ENCODE results near the gene FBXL7.

The FBXL7 gene

DNA sequence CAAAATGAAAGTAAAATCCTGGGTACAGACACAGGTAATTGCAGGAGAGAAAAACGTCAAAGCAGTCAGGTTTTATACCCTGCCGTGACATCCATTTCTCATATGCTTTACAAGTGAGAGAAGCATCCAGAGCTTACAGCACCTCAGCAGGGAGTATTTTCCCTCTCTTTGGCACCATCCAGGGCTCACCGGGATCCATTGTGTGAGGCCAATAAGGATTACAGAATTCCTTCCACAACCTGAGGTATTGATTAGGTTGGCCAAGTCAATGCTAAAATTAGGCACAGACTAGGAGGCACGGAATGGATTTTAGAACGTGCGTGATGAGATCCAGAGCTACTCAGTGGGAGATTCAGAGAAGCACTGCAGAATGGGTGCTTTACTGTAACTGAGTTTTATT, 296.6 kb downstream of the FBXL7 start:
- no peak for DNase-seq (ENCODE audit: low read depth in 1 of 2, low spot score in 1 of 2)

DNA sequence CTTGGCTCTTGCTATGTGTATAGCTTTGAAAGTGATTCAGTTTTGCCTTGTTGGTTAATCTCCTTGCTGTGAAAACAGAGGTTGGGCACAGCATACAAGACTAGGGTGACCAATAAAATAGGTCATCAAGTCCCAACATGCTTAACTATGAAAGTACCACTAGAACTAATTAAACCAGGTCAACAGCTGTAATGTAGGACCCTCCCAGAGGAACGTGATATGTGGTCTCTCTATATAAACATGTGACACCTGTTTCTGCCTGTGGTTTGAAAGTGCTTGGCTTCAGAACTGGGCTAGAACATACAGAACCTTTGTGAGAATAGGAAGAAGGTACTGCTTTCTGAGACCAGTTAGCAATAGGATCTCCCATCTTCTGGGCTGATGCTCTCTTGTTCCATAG, 297.1 kb downstream of the FBXL7 start:
- no peak for DNase-seq (ENCODE audit: low read depth in 1 of 2, low spot score in 1 of 2)

DNA sequence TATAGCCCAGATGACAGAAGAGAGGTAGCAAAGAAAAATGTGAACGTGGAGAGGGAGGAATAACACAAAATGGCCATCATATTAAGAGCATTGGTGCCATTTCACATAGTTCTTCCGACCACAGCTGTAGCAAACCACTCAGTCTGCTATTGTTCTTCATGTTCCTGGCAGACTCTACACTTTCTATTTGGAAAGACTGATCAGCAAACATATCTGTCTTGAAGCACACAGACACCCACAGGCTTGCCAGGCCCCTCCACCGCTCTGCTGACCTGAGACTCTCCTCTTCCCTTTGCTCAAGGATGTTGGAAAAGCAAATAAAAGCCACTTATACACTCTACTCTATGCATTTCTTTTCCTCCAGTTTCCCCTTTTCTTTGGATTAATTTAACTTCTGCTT, 298.0 kb downstream of the FBXL7 start:
- DNase-seq (ENCODE audit: low read depth in 1 of 2, low spot score in 1 of 2), result no peak

DNA sequence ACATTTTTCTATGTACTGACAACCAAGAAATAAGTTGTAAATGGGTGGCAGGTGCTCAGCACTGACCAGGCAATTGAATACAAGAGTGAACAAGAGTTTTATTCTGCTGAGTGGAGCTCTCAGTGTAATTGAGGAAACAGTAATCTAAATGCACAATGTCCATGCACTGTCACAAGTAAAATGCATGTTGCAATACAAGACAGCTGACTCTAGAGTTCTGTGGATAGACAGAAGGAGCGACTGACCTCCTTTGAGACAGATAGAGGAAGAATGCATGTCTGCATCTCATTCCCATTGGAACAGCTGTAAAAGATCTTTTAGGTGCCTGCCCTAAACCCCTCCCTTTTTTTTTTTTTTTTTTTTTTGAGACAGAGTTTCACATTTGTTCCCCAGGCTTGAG, 299.0 kb downstream of the FBXL7 start:
- no peak for DNase-seq (ENCODE audit: low read depth in 1 of 2, low spot score in 1 of 2)

DNA sequence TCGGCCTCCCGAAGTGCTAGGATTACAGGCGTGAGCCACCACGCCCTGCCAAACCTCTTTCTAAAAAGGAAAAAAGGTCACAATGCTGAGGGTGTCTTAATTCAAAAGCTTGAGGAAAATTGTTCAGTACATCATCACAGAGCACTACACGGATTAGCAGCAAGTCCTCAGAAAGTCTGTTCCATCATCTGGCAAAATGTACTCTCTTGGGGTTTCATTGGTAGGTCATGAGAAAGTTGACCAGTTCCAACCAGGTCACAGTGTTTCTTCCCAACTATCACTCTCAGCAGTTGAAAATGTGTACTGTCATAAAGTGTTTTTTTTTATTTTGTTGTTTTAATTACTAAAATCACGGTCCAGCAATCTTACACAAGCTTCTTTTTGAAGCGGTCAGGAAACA, 299.6 kb downstream of the FBXL7 start:
- no peak for DNase-seq (ENCODE audit: low read depth in 1 of 2, low spot score in 1 of 2)

DNA sequence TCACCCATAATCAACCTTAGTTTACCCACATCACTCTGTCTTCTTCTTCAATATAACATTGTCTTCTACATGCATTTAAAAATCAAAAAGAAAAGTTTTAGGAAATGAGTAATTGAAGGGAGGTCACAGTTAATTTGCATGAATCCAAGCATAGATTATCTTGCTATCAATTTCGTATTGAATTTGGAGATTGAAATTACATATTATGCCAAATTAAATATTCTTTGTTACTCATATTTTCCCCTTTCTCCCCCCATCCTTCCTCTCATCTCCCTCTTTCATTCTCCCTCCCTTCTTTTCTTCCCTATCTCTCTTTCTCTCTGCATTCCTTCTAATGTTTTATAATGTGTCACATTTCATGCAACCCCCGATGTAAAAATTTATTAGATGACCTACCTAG, 303.3 kb downstream of the FBXL7 start:
- no peak for DNase-seq (ENCODE audit: low read depth in 1 of 2, low spot score in 1 of 2)

DNA sequence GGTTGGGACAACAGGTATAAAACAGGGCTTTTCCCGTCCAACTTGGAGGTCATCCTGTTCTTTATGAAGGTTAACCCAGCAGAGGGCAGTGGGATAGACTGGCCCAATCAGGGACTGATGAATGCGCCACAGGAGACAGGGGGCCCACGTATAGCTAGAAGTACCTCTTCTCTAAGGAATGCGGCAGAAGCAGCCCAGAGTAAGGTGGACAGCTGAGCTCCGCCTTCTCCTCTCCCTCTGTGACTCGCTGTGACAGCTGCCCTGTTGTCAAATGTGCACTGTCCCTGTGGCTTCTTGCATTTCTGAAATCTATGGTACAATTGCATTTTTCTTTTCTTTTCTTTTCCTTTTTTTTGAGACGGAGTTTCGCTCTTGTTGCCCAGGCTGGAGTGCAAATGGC, 306.6 kb downstream of the FBXL7 start:
- no peak for DNase-seq (ENCODE audit: low read depth in 1 of 2, low spot score in 1 of 2)

DNA sequence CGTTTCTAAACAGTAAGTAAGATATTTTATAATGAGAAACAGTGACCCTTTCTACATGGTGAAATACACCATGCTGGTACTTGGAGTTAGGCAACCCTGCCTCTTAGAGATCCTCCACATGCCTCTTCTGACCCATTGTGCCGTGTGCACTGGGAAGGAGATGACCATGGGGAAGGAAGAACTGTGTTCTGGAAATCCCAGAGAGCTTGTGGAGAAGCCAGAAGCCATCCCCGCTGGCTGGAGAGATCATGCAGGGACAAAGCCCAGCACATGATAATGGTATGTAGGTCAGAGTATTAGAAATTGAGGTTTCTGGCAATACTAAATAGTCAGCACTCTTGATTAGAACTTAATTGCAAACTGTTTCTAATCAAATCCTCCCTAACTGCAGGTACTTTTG, 307.3 kb downstream of the FBXL7 start:
- DNase-seq (ENCODE audit: low read depth in 1 of 2, low spot score in 1 of 2), result no peak

DNA sequence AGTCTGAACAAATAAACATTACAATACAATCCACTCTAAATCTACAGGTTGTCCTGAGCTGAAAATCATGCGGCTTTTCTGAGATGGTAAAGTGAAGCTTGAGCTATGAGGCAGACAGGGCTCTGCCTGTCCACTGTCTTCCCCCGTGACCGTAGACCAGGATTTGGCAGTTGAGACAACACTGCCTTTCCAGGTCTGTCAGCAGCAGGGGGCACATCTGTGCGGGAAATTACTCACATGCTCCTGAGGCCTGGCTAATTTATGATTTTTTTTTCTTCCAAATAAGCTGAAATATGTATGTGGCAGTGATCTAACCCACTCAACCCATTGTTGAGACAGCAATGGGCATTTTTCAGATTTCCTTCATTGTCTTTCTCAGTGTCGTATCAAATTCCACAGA, 307.9 kb downstream of the FBXL7 start:
- DNase-seq (ENCODE audit: low read depth in 1 of 2, low spot score in 1 of 2), result no peak

DNA sequence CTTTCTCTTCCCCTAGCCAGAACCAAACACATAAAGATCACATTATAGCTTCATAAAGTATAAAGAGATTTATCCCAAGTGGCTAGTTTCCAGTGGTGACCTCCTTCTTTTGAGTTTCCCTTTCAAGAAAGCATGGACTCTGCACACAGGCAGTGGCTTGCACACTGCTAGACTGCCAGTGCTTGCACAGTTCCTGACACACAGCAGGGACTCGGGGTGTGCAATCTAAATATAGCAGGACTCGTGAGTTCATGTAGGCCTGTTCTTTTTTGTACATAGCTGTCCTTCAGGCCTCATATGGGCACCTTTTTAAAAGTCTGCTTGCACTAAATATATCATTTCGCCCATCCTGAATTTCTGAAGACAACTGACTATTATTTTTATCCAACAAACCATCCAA, 308.6 kb downstream of the FBXL7 start:
- DNase-seq (ENCODE audit: low read depth in 1 of 2, low spot score in 1 of 2), result no peak

DNA sequence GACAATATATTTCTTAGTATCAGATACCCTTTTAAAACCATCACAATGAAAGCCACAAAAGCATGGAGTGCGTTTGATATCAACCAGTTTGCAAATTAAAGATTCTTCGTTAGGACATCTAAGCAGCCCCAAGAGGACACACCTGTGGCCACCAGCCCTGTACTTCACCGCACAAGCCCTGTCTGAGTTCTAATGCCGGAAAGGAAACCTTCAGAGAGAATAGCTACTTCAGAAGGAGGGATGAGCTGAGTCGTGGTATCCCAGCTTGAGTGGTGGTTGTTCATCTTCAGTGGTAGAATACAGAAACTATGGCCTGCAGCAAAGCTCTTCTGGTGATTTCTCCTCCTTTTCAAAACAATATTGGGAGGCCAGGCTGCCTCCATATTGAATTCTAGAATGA, 319.6 kb downstream of the FBXL7 start:
- DNase-seq (ENCODE audit: low read depth in 1 of 2, low spot score in 1 of 2), result no peak

DNA sequence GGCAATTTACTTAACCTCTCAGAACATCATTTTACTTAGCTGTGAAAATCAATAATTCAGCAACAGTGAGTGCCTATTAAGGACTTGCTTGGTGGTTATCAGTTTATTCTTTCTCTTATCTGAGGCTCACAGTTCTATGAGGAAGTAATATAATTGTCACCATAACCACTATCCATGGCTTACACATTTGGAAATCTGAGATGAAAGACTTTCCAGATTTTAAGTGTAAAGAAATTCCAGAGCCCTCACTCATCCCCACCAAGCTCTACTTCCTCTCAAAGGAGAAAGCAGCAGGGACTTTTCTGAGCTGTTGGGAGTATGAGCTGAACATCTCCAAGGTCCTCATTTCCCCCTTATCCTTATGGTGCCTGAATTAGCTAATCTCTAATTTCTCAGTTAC, 321.5 kb downstream of the FBXL7 start:
- no peak for DNase-seq (ENCODE audit: low read depth in 1 of 2, low spot score in 1 of 2)

DNA sequence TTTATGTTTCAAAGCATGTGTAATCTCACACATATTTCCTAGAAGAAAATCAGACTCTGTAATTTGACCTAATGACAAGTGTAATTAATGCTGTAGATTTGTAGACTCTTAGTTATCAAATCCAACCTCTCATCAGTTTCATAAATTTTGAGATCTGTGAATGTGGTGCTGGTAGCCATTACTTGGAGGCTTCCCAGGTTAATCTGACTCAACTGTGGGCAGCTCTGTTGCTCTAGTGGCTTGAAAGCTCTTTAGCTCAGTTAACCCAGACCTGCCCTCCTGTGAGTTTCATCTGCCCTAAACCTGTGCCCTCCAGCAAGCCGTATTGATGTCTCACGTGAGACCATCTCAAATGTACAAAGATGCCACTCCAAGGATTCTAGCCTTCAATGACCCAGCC, 323.4 kb downstream of the FBXL7 start:
- no peak for DNase-seq (ENCODE audit: low read depth in 1 of 2, low spot score in 1 of 2)

DNA sequence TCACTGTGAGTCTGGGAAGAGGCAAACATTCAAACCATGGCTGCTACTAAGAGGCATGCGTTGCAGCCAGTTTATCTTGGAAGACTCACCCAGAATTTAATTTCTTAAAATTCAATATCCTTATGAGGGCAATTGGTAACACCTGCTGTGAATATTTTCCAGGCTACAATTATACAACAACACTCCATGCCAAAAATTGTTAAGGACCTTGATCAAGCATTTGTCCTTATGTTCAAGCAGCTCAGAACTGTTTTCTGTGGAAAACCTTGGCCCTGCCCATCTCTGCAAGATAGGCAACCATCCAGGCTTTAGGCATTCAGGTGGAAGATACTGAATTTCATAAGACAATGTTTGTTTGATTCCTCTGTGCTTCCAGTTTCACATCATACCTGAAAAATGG, 327.8 kb downstream of the FBXL7 start:
- no peak for DNase-seq (ENCODE audit: low read depth in 1 of 2, low spot score in 1 of 2)

DNA sequence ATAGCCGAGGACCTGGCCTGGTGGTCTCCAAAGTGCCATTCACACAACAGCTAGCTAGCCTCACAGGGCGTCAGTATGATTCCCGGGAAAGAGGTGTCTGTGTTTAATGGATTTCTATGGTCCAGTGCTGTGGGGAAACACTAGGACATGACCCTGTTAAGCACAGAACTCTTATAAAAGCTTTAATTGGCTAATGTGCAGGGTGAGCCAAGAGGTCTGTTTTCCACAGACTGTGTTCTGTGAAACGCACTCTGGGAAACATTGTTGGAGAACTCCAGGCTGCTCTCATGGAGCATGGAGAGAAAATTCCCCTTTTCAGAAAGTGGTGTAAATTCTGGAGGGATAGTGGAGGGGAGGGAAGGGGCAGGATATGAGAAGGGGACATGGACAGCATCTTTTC, 331.4 kb downstream of the FBXL7 start:
- no peak for DNase-seq (ENCODE audit: low read depth in 1 of 2, low spot score in 1 of 2)

DNA sequence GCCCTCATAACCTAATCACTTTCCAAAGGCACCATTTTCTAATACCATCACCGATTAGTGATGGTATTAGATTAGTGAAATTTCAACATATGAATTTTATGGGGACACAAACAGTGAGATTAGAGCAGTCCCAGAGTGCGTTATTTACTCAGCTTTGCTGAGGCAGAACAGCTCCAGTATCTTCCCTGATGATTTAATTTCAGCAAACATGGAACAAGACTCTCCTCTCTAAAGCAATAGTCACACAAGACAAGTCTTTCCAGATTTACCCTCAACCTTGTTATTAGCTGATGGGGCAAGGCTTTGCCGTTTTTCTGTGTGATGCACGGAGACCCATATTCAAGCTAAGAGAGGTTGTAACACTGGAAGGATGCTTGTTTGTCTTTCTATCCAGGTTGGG, 333.4 kb downstream of the FBXL7 start:
- no peak for DNase-seq (ENCODE audit: low read depth in 1 of 2, low spot score in 1 of 2)

DNA sequence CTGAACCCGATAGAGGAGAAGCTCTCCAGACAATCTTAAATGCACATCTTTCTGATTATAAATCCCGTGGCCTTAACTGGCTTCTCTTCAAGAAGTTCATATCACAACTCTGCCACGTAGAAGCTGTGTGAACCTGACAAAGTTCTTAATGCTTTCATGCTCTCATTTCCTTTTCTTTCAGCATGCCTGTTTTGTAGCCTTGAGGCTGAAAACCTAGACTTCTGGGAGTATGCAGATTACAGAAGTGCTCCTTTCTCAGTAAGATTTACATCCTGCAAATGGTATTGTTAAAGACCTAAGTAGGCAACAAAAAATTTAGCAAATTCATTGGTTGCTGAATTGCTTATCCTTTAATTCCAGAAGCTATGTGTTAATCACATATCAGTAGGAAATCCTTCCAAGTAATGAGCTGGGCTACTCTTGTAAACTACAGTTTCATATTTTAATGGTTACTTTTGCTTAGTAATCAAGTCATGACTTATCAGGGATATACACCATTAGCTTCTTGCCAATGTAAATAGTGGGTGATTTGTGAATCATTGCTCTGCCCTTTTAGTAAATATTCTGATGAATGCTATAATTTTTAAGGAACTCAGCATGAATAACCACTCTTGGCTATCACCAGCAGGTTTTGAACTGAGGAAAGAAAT, 334.7 kb downstream of the FBXL7 start:
- no peak for DNase-seq (ENCODE audit: low read depth in 1 of 2, low spot score in 1 of 2)

DNA sequence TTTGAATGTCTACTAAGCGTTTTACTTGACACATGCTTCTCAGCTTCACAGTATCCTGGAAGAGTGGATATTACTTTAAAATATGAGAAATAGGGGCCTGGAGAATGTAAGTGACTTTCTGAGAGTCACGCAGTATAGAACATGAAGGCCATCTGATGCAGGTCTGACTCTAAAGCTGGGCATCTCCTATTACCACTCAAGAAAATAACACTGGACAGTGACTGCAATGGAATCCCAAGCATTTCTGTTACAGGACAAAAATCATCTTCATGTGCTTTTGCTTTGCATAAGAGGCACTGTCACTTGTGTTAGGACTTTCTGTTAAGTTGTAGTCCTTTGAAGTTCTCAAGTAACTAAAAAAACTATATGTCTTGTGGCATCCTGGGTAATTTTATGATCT, 335.5 kb downstream of the FBXL7 start:
- DNase-seq (ENCODE audit: low read depth in 1 of 2, low spot score in 1 of 2), result no peak

DNA sequence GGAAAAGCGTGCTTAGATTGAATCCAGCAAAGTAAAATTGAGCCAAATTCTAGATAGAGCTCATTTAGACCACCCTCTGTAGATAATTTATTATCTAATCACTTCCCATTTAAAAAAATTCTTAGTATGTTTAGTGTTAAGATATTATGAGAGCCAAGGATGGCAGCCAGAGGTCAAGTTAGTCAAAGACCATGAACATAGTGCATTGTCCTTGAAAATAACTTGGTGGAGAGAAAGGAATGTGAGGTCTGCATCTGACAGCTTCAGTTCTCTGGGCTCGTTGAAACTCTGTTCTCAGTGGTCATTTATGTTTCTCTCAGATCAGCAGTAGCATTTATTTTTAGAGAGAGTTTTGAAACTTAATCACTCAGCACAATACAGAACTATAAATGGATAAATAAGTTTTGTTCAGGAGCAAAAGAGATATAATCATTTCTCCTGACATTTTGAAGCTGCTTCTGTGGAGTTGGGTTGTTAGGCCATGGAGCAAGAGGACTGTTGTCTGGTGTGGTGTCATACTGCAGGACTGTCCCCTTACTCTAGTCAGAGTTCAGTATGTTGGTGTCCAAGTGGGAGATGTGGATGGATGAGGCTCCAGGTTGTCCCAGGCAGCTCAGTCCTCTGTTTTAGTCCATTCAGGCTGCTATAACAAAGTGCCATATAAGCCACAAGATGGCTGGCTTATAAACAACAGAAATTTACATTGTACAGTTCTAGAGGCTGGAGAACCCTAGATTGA, 337.7 kb downstream of the FBXL7 start:
- DNase-seq (ENCODE audit: low read depth in 1 of 2, low spot score in 1 of 2), result no peak

DNA sequence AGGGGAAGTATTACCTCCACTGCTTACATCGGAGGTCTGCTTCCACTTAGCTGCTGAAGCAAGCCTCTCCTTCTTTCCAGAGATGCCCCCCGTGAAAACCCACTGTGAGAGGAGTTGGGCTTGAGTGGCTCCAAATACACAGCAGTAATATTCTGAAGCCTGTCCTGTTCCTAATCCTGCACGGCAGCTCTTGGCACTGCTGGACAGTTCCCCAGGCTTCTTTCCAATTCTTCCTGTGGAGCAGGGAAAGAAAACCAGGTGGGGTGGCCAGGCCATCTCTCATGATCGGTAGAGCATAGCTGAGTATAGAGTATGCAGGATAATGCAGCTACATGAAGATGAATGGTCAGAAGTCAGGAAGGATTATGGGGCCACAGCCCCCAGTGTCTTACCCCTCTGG, 344.3 kb downstream of the FBXL7 start:
- no peak for DNase-seq (ENCODE audit: low read depth in 1 of 2, low spot score in 1 of 2)

DNA sequence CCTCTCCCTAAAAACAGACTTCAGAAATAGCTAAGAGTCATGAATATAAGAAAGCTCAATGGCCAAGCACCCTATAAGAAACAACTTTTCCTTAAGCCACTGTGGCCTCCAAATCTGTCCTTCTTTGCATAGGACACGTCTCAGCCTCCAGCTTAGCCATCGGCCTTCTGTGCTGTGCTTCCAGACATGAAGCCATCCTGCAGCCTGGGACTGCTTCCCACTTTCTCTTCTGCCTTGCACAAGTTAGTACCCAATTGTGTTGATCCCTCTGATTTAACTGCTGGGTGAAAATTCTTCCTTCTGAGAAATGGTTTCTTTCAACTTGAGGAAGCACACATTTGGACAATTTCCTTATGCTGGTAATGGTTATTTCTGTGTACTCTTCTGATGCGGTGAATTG, 344.9 kb downstream of the FBXL7 start:
- DNase-seq (ENCODE audit: low read depth in 1 of 2, low spot score in 1 of 2), result no peak

DNA sequence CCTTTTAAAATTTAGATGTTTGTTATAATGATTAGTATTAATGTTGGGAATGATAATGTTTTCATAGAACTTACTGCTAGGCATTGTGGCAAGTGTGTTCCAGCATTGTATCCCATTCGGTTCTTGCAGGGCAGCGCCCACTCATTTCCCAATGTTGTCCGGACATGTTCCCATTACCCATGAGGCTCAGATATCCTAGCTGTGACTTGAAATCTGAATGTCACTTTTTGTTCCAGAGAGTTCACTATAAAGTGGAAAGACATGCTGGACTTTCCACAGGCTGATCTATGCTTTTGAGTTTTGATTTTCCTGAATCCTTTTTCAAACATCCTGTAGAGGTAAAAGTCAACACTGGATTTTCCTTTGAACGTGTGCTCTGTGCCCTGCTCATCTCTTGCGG, 350.6 kb downstream of the FBXL7 start:
- no peak for DNase-seq (ENCODE audit: low read depth in 1 of 2, low spot score in 1 of 2)

DNA sequence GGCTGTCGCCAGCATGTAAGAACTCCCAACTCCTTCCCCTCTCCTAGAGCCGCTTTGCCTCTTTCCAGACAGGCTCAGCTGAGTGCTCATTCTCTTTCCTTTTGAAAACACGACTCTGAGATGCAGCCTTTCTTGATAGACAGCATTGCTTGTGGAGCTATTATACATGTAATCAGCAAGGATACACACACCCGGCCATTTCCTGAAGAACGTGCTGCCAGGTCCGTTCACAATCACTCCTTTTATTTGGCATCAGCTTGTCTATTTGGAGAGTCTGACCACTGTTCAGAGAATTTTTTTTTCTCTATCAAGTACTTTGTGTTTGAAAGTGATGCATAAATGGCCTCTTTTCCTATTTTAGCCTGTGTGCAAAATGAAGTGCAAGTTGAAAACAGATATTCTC, 351.0 kb downstream of the FBXL7 start:
- no peak for DNase-seq (ENCODE audit: low read depth in 1 of 2, low spot score in 1 of 2)

All from activated CD4-positive, alpha-beta T cell treated with anti-CD3 and anti-CD28 coated beads, Interleukin-2, amount 50 U/mL, for 24 hours (primary cell).